HFF-Myc (cell line): ENCODE results near the gene RER1.

Experiments
- DNase-seq: peaks from one replicate; pipeline ENCODE4 v3.0.0-alpha.2; 2011; ENCODE audit warnings: low read depth; ENCODE audit errors: extremely low read depth
- H3K4me3 ChIP-seq: replicated peaks from 2 replicates; pipeline ENCODE4 v1.5.1; 2011; ENCODE audit warnings: low read depth, mild to moderate bottlenecking, control low read depth, low read length
- CTCF ChIP-seq: IDR thresholded peaks from 2 replicates; pipeline ENCODE4 v1.5.1; 2012; ENCODE audit warnings: mild to moderate bottlenecking, low read depth, low read length, control low read depth; ENCODE audit errors: missing control alignments

RER1 gene

GRCh38 chr1:2399890-2400575, 8.4 kb downstream of the RER1 start:
- no peak for DNase-seq
- no peak for TF ChIP-seq CTCF
- no peak overlapping the region for H3K4me3 ChIP-seq

GRCh38 chr1:2400576-2400909, 8.9 kb downstream of the RER1 start:
- no peak for DNase-seq
- no peak overlapping the region for H3K4me3 ChIP-seq
- no peak for TF ChIP-seq CTCF

GRCh38 chr1:2400950-2401649, 9.5 kb downstream of the RER1 start:
- H3K4me3 ChIP-seq, result no peak overlapping the region
- no peak for TF ChIP-seq CTCF
- no peak for DNase-seq

DNA sequence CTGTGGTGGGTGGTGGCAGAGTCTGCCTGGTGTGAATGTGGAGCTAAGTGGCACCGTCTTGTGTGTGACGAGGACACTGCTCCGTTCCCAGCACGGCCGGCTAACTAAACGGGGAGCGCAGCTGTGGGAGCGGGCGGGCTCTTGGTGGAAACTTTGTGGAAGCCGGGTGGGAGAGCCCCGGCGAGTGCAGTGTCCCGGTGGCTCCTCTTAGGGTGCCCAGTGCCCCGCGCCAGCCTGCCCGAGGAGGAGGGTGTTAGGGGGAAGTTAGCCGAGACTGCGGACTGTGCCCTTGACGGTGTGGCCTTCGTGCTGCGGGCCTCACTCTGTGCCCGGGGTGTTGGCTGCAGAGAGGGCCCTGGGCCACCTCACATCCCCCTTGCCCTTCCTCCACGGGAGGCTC, 10.8 kb downstream of the RER1 start:
- TF ChIP-seq CTCF, result no peak
- DNase-seq, result no peak
- H3K4me3 ChIP-seq, result no peak overlapping the region

- TF ChIP-seq CTCF, result no peak
- H3K4me3 ChIP-seq, result no peak overlapping the region
- DNase-seq, result no peak
Measured at GRCh38 chr1:2403273-2403672, 11.6 kb downstream of the RER1 start.

DNA sequence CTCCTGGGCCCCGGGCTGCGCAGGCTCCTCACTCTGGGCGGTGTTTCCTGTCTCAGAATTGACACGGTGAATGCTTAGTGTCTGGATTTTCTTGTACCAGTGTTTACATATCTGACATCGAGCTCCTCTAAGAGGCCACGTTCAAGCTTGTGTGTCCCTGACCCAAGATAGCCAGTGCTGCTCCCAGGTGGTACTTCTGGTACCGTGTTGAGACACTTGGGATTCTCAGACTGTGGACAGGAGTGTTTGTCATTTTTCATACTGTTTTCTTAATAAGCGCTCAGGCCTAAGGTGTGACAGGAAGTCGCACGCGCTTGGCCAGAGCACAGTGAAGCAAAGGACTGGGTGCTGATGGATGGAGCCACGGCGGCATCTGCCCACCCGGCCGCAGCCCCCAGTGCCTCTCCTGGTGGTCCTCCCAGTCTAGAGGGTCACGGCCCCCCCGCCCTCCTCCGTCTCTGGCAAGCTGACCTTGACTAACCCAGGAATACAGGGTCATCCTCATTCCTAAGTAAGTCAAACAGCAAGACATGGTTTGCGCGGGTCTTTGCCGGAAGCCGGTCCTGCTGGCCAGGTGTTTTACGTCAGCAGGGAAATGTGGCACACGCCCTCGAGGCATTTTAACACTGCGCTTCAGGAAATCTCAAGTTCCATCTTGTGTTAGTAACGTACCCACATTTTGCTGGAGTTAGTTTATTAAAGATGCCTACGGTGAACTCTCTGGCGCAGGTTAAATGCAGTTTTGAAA, 12.7 kb downstream of the RER1 start:
- no peak for DNase-seq
- H3K4me3 ChIP-seq, result no peak overlapping the region
- TF ChIP-seq CTCF, result no peak
